Measurements from ENCODE around the gene TYW3.

The TYW3 gene

GRCh38 chr1:74791491-74791890 lies 58.5 kb downstream of the TYW3 start:
- DNase-seq (ENCODE audit: low spot score): no peak

- DNase-seq (ENCODE audit: low spot score): no peak
Measured at GRCh38 chr1:74799119-74799657, 66.2 kb downstream of the TYW3 start.

GRCh38 chr1:74811436-74812179 lies 78.7 kb downstream of the TYW3 start:
- no peak for DNase-seq (ENCODE audit: low spot score)

GRCh38 chr1:74812180-74812541 lies 79.2 kb downstream of the TYW3 start:
- DNase-seq (ENCODE audit: low spot score): no peak
